ENCODE data around the gene CYP11A1.
"Not testable (repeated sequence)": the region's sequence is repeated elsewhere in the genome, so short reads cannot be mapped to it uniquely, and the experiment has no call there.

CYP11A1 gene

GRCh38 chr15:74373731-74374647 is 6.5 kb upstream of the CYP11A1 start:
- DNase-seq, result peak; percentile 91

- DNase-seq, result no peak
Observed at GRCh38 chr15:74373056-74373650, 5.7 kb upstream of the CYP11A1 start.

- no peak for DNase-seq
Observed at GRCh38 chr15:74370471-74370870, 3.0 kb upstream of the CYP11A1 start.

DNA sequence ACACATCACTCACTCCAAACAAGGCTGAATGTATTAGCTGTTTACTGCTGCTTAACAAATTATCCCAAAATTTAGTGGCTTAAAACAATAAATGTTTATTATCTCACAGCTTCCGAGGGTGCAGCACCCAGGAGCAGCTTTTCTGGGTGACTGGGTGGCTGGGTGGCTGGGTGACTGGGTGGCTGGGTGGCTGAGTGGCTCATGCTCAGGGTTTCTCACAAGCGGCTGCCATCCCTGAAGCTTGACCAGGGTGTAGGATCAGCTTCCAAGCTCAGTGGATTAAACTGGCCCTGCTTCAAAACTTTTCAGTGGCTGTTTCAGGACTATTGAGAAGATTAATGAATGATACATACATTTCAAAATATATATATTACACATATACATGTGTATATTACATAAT is 2.3 kb upstream of the CYP11A1 start:
- DNase-seq, result no peak

DNA sequence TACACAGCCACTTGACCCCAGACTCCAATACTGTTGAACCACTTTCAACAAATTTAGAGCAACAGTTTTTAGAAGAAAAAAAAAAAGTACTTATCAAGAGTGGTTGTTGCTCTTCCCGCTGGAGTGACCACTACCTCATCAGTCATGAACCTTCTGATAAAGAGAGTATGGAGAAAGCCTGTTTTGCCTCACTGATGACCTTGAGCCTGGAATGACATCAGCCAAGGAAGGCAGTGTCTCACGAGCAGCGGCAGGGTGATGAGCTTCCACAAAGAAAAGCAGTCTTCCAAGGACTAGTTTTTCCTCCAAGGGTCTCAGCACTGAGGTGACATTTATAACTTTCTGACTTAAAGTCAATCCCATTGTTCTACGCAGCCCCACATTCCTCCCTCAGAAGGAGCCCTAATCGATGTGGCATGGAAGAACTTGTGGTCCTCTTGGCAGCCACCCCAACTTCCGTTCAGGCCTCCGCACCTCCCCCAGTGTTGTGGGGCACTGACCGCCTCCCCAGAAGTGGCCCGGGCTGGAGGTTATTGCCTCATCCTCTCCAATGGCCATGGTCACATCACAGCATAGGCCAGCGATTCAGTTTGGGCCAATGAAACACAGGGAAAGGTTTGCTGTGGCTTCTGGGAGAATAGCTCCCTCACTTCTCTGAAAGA is 1.8 kb upstream of the CYP11A1 start:
- peak; percentile 52 for DNase-seq

GRCh38 chr15:74368121-74368520 is 675 bp upstream of the CYP11A1 start:
- no peak for DNase-seq

DNA sequence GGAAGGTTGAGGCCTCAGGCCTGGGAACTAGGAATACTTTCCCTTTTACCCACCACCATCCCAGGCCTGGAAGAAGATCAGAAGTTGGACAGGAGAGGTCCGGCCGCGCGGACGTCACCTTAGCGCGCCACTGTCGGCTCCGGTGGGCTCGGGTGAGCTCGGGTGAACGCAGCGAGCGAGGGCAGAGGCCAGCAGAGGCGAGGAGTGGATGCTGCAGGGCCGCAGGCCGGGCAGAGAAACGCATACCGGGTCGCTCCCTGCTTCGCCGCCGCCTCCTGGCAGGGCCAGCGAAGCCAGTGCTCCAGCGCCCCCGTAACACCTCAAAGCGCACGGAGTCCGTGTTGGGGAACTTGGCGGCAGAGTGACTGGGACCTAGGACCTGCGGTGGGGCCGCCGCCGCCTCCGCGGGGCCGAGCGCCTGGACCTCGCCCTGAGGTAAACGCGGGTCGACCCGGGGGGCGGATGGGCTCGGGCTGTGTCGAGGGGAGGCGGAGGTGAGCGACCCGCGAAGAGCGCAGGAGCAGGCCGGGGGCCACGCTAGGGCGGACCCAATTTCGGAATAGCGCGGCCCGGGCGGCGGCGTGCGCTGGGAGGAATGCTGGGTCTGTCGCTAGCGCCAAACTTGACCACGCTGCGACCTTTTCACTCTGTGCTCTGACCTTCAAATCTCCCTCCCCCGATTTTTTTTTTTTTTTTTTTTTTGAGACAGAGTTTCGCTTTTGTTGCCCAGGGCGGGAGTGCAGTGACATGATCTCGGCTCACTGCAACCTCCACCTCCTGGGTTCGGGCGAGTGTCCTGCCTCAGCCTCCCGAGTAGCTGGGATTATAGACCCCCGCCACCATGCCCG is 1.6 kb downstream of the CYP11A1 start:
- no peak for DNase-seq

DNA sequence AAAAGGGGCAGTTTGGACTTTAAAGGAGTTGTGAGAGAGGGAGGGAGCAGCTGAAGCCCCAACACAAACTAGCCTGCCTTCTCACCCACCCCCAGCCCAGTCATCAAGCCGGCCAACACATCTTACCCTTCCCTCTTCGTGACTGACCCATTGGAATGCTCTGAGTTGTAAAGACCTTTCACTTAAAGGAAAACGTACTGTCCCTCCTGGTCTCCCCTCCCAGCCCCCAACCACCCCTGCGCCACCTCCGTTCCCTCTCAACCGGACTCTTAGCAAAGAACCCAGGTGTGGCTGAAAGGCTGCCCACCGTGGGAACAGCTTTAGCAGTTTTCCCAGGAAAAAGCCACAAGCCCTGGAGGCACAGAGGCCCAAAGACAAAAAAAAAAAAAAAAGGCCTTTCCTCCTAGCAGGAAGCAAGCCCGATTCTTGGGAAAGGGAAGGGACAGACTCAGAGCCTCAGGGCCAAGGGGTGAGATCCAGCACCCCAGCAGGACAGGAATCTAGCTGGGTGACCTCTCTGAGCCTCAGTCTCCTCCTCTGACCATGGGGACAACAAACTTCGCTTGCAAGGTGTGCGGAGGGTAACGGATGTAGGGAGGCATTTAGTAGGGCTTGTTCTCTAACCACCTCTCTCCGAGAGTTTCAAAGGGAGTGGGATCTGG is 2.4 kb downstream of the CYP11A1 start:
- DNase-seq, result no peak

DNA sequence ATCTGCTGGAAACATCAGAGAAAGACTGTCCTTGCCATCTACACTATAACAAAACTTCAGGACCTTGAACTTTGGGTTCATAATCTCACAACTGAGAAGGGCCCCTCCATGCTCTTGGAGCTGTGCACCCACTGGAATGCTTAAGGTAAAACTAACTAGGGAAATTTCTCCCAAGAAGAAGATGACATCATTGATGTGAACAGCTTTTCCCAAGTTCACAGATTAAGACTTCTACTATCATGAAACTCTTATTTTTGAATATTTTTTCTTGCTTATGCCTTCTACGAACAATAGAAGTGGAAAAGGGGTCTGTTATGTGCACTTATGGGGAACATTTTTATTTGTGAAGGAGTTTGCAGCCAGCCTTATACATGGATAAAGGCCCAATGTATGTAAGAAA is 5.0 kb downstream of the CYP11A1 start:
- DNase-seq, result no peak

- not testable (repeated sequence) for DNase-seq
Observed at GRCh38 chr15:74360855-74361254, 6.6 kb downstream of the CYP11A1 start.

DNA sequence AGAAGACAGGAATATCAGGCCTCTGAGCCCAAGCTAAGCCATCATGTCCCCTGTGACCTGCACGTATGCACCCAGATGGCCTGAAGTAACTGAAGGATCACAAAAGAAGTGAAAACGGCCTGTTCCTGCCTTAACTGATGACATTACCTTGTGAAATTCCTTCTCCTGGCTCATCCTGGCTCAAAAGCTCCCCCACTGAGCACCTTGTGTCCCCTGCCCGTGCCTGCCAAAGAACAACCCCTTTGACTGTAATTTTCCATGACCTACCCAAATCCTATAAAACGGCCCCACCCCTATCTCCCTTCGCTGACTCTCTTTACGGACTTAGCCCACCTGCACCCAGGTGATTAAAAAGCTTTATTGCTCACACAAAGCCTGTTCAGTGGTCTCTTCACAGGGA is 8.1 kb downstream of the CYP11A1 start:
- not testable (repeated sequence) for DNase-seq

DNA sequence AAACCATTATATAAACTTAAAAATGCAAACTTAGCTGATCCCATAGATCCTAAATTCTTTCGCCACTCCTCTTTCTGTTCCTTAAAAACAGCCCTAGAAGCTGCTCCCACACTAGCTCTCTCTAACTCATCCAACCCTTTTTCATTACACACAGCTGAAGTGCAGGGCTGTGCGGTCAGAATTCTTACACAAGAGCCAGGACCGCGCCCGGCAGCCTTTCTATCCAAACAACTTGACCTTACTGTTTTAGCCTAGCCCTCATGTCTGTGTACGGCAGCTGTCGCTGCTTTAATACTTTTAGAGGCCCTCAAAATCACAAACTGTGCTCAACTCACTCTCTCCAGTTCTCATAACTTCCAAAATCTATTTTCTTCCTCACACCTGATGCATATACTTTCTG is 9.9 kb downstream of the CYP11A1 start:
- DNase-seq, result not testable (repeated sequence)

GRCh38 chr15:74356050-74356449 is 11.4 kb downstream of the CYP11A1 start:
- DNase-seq, result not testable (repeated sequence)

DNA sequence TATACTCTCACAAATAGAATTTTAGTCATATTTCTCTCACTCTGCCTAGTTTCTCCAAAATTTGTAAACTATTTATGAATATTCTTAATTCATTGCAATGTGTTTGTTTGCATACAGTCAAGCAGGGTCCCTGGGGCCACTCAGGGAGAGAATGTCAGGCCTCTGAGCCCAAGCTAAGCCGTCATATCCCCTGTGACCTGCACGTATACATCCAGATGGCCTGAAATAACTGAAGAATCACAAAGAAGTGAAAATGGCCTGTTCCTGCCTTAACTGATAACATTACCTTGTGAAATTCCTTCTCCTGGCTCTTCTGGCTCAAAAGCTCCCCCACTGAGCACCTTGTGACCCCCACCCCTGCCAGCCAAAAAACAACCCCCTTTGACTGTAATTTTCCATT is 13.5 kb downstream of the CYP11A1 start:
- not testable (repeated sequence) for DNase-seq

DNA sequence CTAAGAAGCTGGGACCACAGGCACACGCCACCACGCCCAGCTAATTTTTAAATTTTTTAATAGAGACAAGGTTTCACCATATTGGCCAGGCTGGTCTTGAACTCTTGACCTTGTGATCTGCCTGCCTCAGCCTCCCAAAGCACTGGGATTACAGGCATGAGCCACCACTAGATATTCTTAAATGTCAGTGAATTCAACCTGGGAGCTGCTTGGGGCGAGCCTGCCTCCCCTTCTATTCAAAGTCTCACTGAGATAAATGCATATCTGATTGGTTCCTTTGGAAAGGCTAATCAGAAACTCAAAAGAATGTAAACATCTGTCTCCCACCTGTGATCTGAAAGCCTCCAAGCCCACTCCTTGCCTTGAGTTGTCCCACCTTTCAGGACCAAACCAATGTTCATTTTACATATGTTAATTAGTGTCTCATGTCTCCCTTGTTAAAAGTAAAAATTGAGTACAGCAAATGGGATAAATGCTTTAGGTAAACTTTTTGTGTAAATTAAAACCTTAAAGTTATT is 15.0 kb downstream of the CYP11A1 start:
- DNase-seq, result no peak

DNA sequence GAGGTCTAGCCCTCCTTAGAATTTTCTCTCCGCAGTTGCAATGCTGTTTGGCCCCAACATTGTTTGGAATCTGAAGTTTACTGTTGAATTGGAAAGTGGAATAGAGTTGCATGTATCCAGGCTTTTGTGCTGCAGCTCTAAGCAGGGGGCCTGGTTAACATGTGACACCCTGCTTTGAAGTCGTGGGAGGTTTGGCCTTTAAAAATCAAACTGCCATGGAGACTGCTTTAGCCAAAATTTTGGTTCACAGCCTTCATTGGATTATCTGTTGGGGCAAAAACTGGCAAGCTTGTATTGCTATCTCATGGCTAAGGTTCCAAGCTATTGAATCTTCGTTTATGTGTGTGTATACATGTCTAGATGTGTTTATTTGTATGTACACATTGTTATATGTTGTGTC is 15.8 kb downstream of the CYP11A1 start:
- DNase-seq, result no peak

DNA sequence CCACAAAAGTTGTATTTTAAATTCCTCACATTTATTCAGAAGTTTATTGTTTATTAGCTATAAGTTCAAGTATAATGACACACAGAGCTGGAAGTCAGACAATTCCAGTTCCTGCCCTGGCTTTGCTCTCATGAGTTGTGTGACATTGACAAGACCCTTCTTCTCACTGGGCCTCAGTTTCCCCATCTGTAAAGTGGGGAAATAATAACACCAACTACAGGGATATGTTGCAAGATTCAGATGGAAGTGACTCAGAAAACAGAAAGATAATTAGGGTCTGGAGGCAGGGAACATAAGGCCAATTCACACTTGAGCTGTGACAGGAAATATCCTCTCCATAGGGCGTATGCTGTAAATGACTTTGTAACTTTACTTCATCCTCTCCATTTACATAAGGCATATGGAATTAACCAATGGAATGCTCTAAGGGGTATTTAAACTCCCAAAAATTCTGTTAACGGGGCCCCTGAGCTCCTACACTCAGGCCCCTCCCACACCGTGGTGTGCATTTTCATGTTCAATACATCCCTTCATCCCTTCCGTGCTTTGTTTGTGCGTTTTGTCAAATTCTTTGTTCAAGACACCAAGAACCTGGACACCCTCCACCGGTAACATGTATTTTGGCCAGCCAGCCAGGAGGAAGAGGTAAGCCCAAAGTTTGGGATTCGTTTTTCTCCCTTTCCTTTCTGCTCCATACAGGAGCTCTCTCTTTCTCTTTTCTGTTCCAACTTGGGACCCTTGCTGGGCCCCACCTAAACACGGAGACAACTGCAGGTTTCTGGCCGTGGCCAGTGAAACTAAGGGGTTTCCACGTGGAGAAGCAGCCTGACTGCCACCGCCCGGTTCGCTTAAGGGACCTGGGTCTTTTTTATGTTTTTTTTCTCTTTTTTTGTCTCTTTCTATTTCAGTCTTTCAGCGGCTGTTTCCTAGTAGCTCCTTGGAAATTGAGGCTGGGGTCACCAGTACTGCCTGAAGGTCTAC is 16.9 kb downstream of the CYP11A1 start:
- DNase-seq, result no peak

GRCh38 chr15:74349241-74349778 is 18.1 kb downstream of the CYP11A1 start:
- DNase-seq, result no peak

DNA sequence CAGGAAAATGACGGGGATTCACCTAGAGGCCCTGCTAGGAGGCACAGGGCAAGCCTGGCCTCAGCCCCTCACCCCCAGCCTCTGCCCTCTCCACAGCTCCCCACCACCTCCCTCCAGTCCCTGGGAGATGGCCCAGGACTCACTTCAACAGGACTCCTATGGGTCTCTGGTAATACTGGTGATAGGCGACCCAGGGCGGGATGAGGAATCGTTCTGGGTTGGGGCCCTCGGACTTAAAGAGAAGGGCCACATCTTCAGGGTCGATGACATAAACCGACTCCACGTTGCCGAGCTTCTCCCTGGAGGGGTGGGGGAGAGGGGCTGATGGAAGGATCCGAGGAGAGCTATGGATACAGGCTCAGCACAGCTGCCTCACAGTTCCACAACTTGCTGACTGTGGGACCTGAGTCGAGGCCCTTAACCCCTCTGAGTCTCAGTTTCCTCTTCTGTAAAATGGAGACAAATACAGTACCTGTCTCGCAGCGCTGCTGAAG is 19.6 kb downstream of the CYP11A1 start:
- no peak for DNase-seq

GRCh38 chr15:74345051-74345450 is 22.4 kb downstream of the CYP11A1 start:
- no peak for DNase-seq

DNA sequence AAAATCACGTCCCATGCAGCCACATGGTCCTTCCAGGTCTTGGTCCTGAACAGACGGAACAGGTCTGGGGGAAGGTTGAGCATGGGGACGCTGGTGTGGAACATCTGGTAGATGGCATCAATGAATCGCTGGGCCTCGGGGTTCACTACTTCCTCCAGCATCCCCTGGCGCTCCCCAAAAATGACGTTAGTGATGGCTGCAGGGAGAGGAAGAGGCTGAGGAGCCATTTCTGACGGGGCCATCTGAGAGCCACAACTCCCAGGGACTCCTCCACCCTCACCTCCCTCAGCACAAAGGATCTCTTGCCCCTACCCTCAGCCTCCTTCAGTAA is 23.7 kb downstream of the CYP11A1 start:
- no peak for DNase-seq

Data from OCI-M1 (cell line).